OCI-LY1 (cell line): ENCODE results near the gene HIC2.
"Not testable (repeated sequence)": the region's sequence is repeated elsewhere in the genome, so short reads cannot be mapped to it uniquely, and the experiment has no call there.

Experiments used
- H2AFZ ChIP-seq: fragments of 200-600 bp; sonication (generic), shearing (Covaris generic); 2 replicates; pipeline ENCODE4 v1.6.0; 2014; ENCODE audit warnings: antibody characterized with exemption, mild to moderate bottlenecking, low read length
- H3F3A ChIP-seq: fragments of 200-600 bp; sonication (generic), shearing (Covaris generic); 2 replicates; pipeline ENCODE4 v1.6.0; 2014; ENCODE audit warnings: mild to moderate bottlenecking, antibody characterized with exemption, low read length, moderate library complexity; ENCODE audit not compliant: insufficient read depth
- H3K27ac ChIP-seq: fragments of 200-600 bp; sonication (generic); 2 replicates; pipeline ENCODE4 v1.5.1; 2014; ENCODE audit warnings: low read length, mixed run types, mild to moderate bottlenecking, low read depth; ENCODE audit not compliant: poor library complexity, severe bottlenecking
- H3K27me3 ChIP-seq: fragments of 200-600 bp; sonication (generic); 2 replicates; pipeline ENCODE4 v1.6.0; 2014; ENCODE audit warnings: antibody characterized with exemption, mild to moderate bottlenecking, low read length, moderate library complexity; ENCODE audit not compliant: insufficient read depth
- H3K36me3 ChIP-seq: fragments of 200-600 bp; sonication (generic); 2 replicates; pipeline ENCODE4 v1.6.1; 2014; ENCODE audit warnings: mild to moderate bottlenecking, antibody characterized with exemption, low read length, moderate library complexity, mixed read lengths; ENCODE audit not compliant: insufficient read depth
- H3K4me1 ChIP-seq: fragments of 200-600 bp; sonication (generic); 2 replicates; pipeline ENCODE4 v1.5.1; 2014; ENCODE audit warnings: mild to moderate bottlenecking, low read length, moderate library complexity; ENCODE audit not compliant: insufficient read depth, severe bottlenecking
- H3K4me2 ChIP-seq: fragments of 200-600 bp; sonication (generic), shearing (Covaris generic); 2 replicates; pipeline ENCODE4 v1.6.1; 2014; ENCODE audit warnings: low read length
- H3K4me3 ChIP-seq: fragments of 200-600 bp; sonication (generic); 2 replicates; pipeline ENCODE4 v1.5.1; 2014; ENCODE audit warnings: low read length, low read depth, mild to moderate bottlenecking, mixed read lengths; ENCODE audit not compliant: poor library complexity, severe bottlenecking
- H3K79me2 ChIP-seq: fragments of 200-600 bp; shearing (Covaris generic); 2 replicates; pipeline ENCODE4 v1.6.1; 2016; ENCODE audit warnings: mixed run types, low read length, mixed read lengths; ENCODE audit not compliant: insufficient read depth
- H3K9ac ChIP-seq: fragments of 200-600 bp; sonication (generic), shearing (Covaris generic); 2 replicates; pipeline ENCODE4 v1.6.1; 2014; ENCODE audit warnings: mild to moderate bottlenecking, low read length, mixed read lengths
- H3K9me2 ChIP-seq: fragments of 200-600 bp; sonication (generic), shearing (Covaris generic); 2 replicates; pipeline ENCODE4 v1.6.1; 2014; ENCODE audit warnings: low read depth, mild to moderate bottlenecking, low read length, mixed read lengths
- H3K9me3 ChIP-seq: fragments of 200-600 bp; shearing (Covaris generic); 2 replicates; pipeline ENCODE4 v1.6.1; 2014; ENCODE audit warnings: low read length, mixed read lengths
- H4K20me1 ChIP-seq: fragments of 200-600 bp; sonication (generic), shearing (Covaris generic); 2 replicates; pipeline ENCODE4 v1.6.0; 2016; ENCODE audit warnings: mild to moderate bottlenecking, low read length; ENCODE audit not compliant: insufficient read depth

HIC2 gene

GRCh38 chr22:21440018-21440636 lies 23.0 kb downstream of the HIC2 start:
- H3K4me3 ChIP-seq, H4K20me1 ChIP-seq, H3K4me2 ChIP-seq, H3K27me3 ChIP-seq, H3K9ac ChIP-seq, H3K9me2 ChIP-seq, H3K36me3 ChIP-seq, H3K4me1 ChIP-seq, H2AFZ ChIP-seq, H3K9me3 ChIP-seq, H3K79me2 ChIP-seq, H3F3A ChIP-seq, H3K27ac ChIP-seq: not testable (repeated sequence)

GRCh38 chr22:21440676-21441075 lies 23.5 kb downstream of the HIC2 start:
- not testable (repeated sequence) for H2AFZ ChIP-seq, H3K36me3 ChIP-seq, H4K20me1 ChIP-seq, H3K4me2 ChIP-seq, H3K79me2 ChIP-seq, H3K4me1 ChIP-seq, H3F3A ChIP-seq, H3K9ac ChIP-seq, H3K9me2 ChIP-seq, H3K27ac ChIP-seq, H3K4me3 ChIP-seq, H3K9me3 ChIP-seq, H3K27me3 ChIP-seq

- not testable (repeated sequence) for H3K9me3 ChIP-seq
Measured at GRCh38 chr22:21441170-21441569, 24.0 kb downstream of the HIC2 start.

GRCh38 chr22:21442123-21442522 lies 25.0 kb downstream of the HIC2 start:
- H3F3A ChIP-seq: not testable (repeated sequence)

More at GRCh38 chr22:21441170-21441569, 24.0 kb downstream of the HIC2 start:
- H2AFZ ChIP-seq, H3K4me1 ChIP-seq, H3K9me2 ChIP-seq, H3K36me3 ChIP-seq, H3K27me3 ChIP-seq, H4K20me1 ChIP-seq, H3F3A ChIP-seq, H3K9ac ChIP-seq, H3K4me3 ChIP-seq, H3K4me2 ChIP-seq, H3K27ac ChIP-seq, H3K79me2 ChIP-seq: not testable (repeated sequence)

GRCh38 chr22:21442646-21443045 lies 25.5 kb downstream of the HIC2 start:
- not testable (repeated sequence) for H4K20me1 ChIP-seq, H3K27me3 ChIP-seq, H3K4me2 ChIP-seq, H3K36me3 ChIP-seq, H3F3A ChIP-seq, H3K79me2 ChIP-seq, H3K9ac ChIP-seq, H3K4me3 ChIP-seq, H3K27ac ChIP-seq, H3K9me2 ChIP-seq, H3K9me3 ChIP-seq, H2AFZ ChIP-seq, H3K4me1 ChIP-seq

More at GRCh38 chr22:21442123-21442522, 25.0 kb downstream of the HIC2 start:
- not testable (repeated sequence) for H3K4me3 ChIP-seq, H3K4me2 ChIP-seq, H3K9me2 ChIP-seq, H3K9me3 ChIP-seq, H3K4me1 ChIP-seq, H3K36me3 ChIP-seq, H4K20me1 ChIP-seq, H2AFZ ChIP-seq, H3K27ac ChIP-seq, H3K79me2 ChIP-seq, H3K27me3 ChIP-seq, H3K9ac ChIP-seq
